SK-N-SH treated with all-trans-retinoic acid at 6 μM for 48 hours (cell line): ENCODE measurements around the gene HYI.

ENCODE experiments used
- ATAC-seq: fragments of 200-7000 bp; cut with Tn5 transposase; 3 replicates; pipeline ENCODE4 v1.9.1; 2020; ENCODE audit warnings: mild to moderate bottlenecking, moderate library complexity
- ARNTL ChIP-seq: fragments of 450-650 bp; formaldehyde crosslinking; IDR thresholded peaks from 2 replicates; pipeline ENCODE4 v1.5.0; 2020; ENCODE audit warnings: low read depth, mild to moderate bottlenecking, moderate library complexity, borderline replicate concordance
- BACH2 ChIP-seq: fragments of 250-450 bp; sonication (Bioruptor Pico); IDR thresholded peaks from 2 replicates; pipeline ENCODE4 v1.9.0; 2021; ENCODE audit warnings: mild to moderate bottlenecking, borderline replicate concordance
- CSDC2 ChIP-seq: fragments of 250-450 bp; sonication (Bioruptor Pico); IDR thresholded peaks from 2 replicates; pipeline ENCODE4 v1.5.0; 2020; ENCODE audit warnings: mild to moderate bottlenecking, moderate library complexity
- ESRRG ChIP-seq: fragments of 250-450 bp; sonication (Bioruptor Pico); IDR thresholded peaks from 2 replicates; pipeline ENCODE4 v1.6.1; 2021; ENCODE audit warnings: mild to moderate bottlenecking
- GLIS3 ChIP-seq: fragments of 250-450 bp; sonication (Bioruptor Pico); IDR thresholded peaks from 2 replicates; pipeline ENCODE4 v1.5.0; 2020; ENCODE audit warnings: mild to moderate bottlenecking, moderate library complexity
- ISL1 ChIP-seq: fragments of 250-450 bp; sonication (Bioruptor Pico); IDR thresholded peaks from 2 replicates; pipeline ENCODE4 v2.1.2; 2022; ENCODE audit warnings: mild to moderate bottlenecking, moderate library complexity
- OSR1 ChIP-seq: fragments of 250-450 bp; sonication (Bioruptor Pico); IDR thresholded peaks from 2 replicates; pipeline ENCODE4 v1.8.0; 2022; ENCODE audit warnings: moderate library complexity, mild to moderate bottlenecking, inconsistent platforms
- PATZ1 ChIP-seq: fragments of 250-450 bp; sonication (Bioruptor Pico); IDR thresholded peaks from 2 replicates; pipeline ENCODE4 v1.8.0; 2020; ENCODE audit warnings: mild to moderate bottlenecking, moderate library complexity, borderline replicate concordance
- PPARA ChIP-seq: fragments of 250-450 bp; sonication (Bioruptor Pico); IDR thresholded peaks from 2 replicates; pipeline ENCODE4 v1.5.0; 2020; ENCODE audit warnings: mild to moderate bottlenecking, borderline replicate concordance
- TCF4 ChIP-seq: fragments of 250-450 bp; sonication (Bioruptor Pico); IDR thresholded peaks from 2 replicates; pipeline ENCODE4 v1.8.0; 2021; ENCODE audit warnings: mild to moderate bottlenecking, moderate library complexity, borderline replicate concordance
- ZC3H10 ChIP-seq: fragments of 250-450 bp; sonication (Bioruptor Pico); IDR thresholded peaks from 2 replicates; pipeline ENCODE4 v1.5.1; 2021; ENCODE audit warnings: mild to moderate bottlenecking, moderate library complexity
- ZFP3 ChIP-seq: fragments of 250-450 bp; sonication (Bioruptor Pico); IDR thresholded peaks from 2 replicates; pipeline ENCODE4 v1.5.0; 2020; ENCODE audit warnings: mild to moderate bottlenecking, moderate library complexity
- ZFP30 ChIP-seq: fragments of 450-650 bp; formaldehyde crosslinking; IDR thresholded peaks from 2 replicates; pipeline ENCODE4 v1.5.0; 2022; ENCODE audit warnings: mild to moderate bottlenecking, moderate library complexity
- ZNF565 ChIP-seq: fragments of 450-650 bp; formaldehyde crosslinking; conservative IDR thresholded peaks from 2 replicates; pipeline ENCODE4 v1.5.0; 2020; ENCODE audit warnings: low read depth, mild to moderate bottlenecking, moderate library complexity
- ZNF70 ChIP-seq: fragments of 450-650 bp; formaldehyde crosslinking; IDR thresholded peaks from 2 replicates; pipeline ENCODE4 v1.5.0; 2020; ENCODE audit warnings: mild to moderate bottlenecking, moderate library complexity
- ZNF8 ChIP-seq: fragments of 450-650 bp; formaldehyde crosslinking; IDR thresholded peaks from 2 replicates; pipeline ENCODE4 v1.5.0; 2020; ENCODE audit warnings: mild to moderate bottlenecking, moderate library complexity
- TF ChIP-seq, protein P1 (sequence below): fragments of 250-450 bp; sonication (Bioruptor Pico); IDR thresholded peaks from 2 replicates; pipeline ENCODE4 v1.5.1; 2020; ENCODE audit warnings: low read depth, mild to moderate bottlenecking, moderate library complexity
- TF ChIP-seq, protein P2 (sequence below): fragments of 250-450 bp; sonication (Bioruptor Pico); IDR thresholded peaks from 2 replicates; pipeline ENCODE4 v1.5.1; 2021; ENCODE audit warnings: mild to moderate bottlenecking, moderate library complexity
- TF ChIP-seq, protein P3 (sequence below): fragments of 250-450 bp; sonication (Bioruptor Pico); IDR thresholded peaks from 2 replicates; pipeline ENCODE4 v1.8.0; 2021; ENCODE audit warnings: low read depth, mild to moderate bottlenecking, moderate library complexity, borderline replicate concordance

HYI gene

DNA sequence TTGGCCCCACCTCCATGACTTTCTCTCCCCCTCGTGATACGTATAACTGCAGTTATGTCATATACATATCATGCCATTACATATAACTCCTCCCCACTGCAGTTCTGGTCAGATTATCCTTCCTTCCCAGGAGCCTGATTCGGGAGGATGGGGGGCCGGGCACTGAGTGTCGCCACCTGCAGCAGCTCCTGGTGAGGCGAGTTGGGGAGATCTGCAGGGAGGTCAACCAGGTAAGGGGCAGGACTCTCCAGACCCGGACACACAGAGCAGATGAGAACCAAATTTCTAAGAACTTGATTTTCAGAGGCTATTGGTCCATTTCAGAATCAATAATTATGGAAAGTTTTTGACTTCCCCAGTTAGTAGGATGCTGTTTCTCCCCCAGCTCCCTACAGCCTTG, 19.5 kb downstream of the HYI start:
- TF ChIP-seq ESRRG (no peak), PATZ1 (no peak), CSDC2 (CRISPR knock-in tag) (no peak), ZFP3 (no peak), ISL1 (CRISPR knock-in tag) (no peak), ZC3H10 (CRISPR knock-in tag) (no peak), ZNF70 (no peak), BACH2 (CRISPR knock-in tag) (no peak), GLIS3 (CRISPR knock-in tag) (no peak)
- TF ChIP-seq, protein P1, sequence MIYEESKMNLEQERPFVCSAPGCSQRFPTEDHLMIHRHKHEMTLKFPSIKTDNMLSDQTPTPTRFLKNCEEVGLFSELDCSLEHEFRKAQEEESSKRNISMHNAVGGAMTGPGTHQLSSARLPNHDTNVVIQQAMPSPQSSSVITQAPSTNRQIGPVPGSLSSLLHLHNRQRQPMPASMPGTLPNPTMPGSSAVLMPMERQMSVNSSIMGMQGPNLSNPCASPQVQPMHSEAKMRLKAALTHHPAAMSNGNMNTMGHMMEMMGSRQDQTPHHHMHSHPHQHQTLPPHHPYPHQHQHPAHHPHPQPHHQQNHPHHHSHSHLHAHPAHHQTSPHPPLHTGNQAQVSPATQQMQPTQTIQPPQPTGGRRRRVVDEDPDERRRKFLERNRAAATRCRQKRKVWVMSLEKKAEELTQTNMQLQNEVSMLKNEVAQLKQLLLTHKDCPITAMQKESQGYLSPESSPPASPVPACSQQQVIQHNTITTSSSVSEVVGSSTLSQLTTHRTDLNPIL (CRISPR knock-in tag), result no peak
- ATAC-seq, result no peak

- TF ChIP-seq, protein P2, sequence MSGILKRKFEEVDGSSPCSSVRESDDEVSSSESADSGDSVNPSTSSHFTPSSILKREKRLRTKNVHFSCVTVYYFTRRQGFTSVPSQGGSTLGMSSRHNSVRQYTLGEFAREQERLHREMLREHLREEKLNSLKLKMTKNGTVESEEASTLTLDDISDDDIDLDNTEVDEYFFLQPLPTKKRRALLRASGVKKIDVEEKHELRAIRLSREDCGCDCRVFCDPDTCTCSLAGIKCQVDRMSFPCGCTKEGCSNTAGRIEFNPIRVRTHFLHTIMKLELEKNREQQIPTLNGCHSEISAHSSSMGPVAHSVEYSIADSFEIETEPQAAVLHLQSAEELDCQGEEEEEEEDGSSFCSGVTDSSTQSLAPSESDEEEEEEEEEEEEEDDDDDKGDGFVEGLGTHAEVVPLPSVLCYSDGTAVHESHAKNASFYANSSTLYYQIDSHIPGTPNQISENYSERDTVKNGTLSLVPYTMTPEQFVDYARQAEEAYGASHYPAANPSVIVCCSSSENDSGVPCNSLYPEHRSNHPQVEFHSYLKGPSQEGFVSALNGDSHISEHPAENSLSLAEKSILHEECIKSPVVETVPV (CRISPR knock-in tag), result no peak
- TF ChIP-seq TCF4 (CRISPR knock-in tag) (no peak), ZFP30 (CRISPR knock-in tag) (no peak), ESRRG (no peak), CSDC2 (CRISPR knock-in tag) (no peak)
- TF ChIP-seq, protein P1 (CRISPR knock-in tag), result no peak
- ATAC-seq, result no peak
Measured at GRCh38 chr1:43432907-43433306, 20.8 kb downstream of the HYI start.

- ATAC-seq, result no peak
- no peak for TF ChIP-seq ESRRG
- no peak for TF ChIP-seq ZNF565 (CRISPR knock-in tag)
- no peak for TF ChIP-seq ZFP30 (CRISPR knock-in tag)
- TF ChIP-seq, protein P2 (CRISPR knock-in tag), result no peak
- no peak for TF ChIP-seq OSR1 (CRISPR knock-in tag)
- no peak for TF ChIP-seq PPARA (CRISPR knock-in tag)
- no peak for TF ChIP-seq PATZ1
- no peak for TF ChIP-seq ARNTL (CRISPR knock-in tag)
- TF ChIP-seq ISL1 (CRISPR knock-in tag), result no peak
- no peak for TF ChIP-seq ZFP3
- TF ChIP-seq GLIS3 (CRISPR knock-in tag), result no peak
- no peak for TF ChIP-seq ZNF8 (CRISPR knock-in tag)
- no peak for TF ChIP-seq ZNF70
- TF ChIP-seq, protein P3, sequence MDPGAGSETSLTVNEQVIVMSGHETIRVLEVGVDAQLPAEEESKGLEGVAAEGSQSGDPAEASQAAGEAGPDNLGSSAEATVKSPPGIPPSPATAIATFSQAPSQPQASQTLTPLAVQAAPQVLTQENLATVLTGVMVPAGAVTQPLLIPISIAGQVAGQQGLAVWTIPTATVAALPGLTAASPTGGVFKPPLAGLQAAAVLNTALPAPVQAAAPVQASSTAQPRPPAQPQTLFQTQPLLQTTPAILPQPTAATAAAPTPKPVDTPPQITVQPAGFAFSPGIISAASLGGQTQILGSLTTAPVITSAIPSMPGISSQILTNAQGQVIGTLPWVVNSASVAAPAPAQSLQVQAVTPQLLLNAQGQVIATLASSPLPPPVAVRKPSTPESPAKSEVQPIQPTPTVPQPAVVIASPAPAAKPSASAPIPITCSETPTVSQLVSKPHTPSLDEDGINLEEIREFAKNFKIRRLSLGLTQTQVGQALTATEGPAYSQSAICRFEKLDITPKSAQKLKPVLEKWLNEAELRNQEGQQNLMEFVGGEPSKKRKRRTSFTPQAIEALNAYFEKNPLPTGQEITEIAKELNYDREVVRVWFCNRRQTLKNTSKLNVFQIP (CRISPR knock-in tag), result no peak
Measured at GRCh38 chr1:43432171-43432860, 21.4 kb downstream of the HYI start.
